Renal cortex interstitium (tissue), 11 donors: ENCODE measurements around the gene SPESP1. TPM values are rescaled to one million over a fixed set of nuclear protein-coding genes. Genes with fewer than 3 reads are reported as not detected.

Experiments
- DNase-seq, 11 donors: peaks; one replicate each; pipeline ENCODE4 v3.0.0-alpha.2; 2013; ENCODE audit warnings: low read depth in 9 of 11, low spot score in 4 of 11; ENCODE audit errors: extremely low read depth in 1 of 11
- polyA plus RNA-seq, 3 donors: library from polyadenylated mRNA; unstranded; fragments of 120-200 nt; gene quantifications; one replicate each; pipeline ENCODE4 v1.2.1, GENCODE V29; 2013; ENCODE audit not compliant: insufficient read length in 3 of 3

Gene SPESP1
- polyA plus RNA-seq, 3 donors: 3.4 to 5.3 (median 4.5) TPM

DNA sequence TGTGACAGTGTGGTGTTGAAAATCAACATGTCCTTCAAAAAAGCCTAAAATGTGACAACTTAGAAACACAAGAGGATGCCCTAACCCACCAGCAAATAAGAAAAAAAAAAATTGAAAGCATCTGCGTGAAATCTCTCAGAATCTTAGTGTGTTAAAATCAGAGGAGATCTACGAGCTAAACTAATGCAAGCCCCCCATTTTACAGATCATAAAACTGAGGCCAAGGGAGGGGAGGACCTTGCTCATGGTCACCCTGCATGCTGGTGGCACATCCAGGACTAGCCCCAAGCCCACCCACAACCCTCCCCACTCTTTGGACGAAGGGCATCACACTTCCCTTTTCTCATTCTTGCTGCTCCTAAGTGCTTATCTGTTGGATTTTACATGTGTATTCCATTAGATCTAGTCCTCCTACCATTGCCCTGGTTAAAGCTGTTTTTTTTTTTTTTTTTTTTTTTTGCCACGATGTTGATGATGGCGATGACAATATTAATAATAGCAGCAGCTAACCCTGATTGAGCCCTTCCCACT lies 55.1 kb downstream of the SPESP1 start:
- DNase-seq: no peak

- peak in 1 of 11 donors; percentile 29 for DNase-seq
Measured at GRCh38 chr15:68986322-68986721, 56.0 kb downstream of the SPESP1 start.

DNA sequence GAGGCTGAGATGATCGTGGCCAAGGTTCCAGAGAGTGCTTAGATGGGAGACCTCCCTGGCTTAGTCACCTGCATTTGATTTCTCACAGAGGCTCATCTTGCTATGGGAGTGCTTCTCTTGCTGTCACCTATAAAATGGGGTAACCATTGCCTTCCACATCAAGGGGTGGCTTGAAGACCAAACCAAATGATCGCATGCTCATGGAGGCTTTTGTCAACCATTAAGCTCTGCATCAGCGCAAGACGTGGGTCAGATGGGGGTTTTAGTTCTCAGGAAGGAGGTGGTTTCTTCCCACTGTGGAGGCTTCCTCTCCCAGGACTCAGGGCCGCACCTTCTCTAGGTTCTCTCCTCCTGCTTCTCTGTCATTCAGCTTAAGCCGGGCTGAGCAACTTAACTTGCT lies 56.8 kb downstream of the SPESP1 start:
- DNase-seq: no peak

GRCh38 chr15:68987676-68988075 lies 57.4 kb downstream of the SPESP1 start:
- no peak for DNase-seq

DNA sequence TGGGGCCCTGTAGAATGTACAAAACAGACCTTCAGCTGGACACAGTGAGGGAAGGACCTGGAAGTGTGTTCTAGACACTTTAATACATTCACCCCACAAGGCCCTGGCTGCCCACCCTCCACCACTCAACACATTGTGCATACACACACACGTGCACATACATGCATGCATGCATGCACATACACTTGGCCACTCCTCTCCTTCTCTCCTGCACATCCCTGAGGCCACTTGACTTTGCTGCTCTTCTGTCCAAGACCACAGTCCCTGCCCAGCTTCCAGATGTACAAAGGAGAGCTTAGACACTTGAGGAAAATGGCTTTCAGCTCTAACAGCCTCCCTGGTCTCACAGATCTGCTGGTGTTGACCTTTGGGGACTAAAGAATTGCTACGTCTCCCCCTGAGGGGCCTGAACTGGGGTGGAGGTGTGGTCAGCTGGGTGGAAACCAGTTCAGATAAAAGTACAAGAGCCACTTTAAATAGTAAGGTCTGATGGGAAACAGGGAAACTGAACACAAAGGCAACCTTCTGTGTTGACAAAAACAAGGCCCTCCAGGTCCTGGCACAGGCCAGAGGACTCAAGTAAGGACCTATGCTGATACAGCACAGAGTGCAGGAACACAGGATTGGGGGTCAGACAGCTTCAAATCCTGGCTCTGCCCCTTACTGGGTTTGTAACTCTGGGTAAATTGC lies 59.4 kb downstream of the SPESP1 start:
- DNase-seq: no peak

- DNase-seq: no peak
Measured at GRCh38 chr15:68990231-68990991, 60.1 kb downstream of the SPESP1 start.

DNA sequence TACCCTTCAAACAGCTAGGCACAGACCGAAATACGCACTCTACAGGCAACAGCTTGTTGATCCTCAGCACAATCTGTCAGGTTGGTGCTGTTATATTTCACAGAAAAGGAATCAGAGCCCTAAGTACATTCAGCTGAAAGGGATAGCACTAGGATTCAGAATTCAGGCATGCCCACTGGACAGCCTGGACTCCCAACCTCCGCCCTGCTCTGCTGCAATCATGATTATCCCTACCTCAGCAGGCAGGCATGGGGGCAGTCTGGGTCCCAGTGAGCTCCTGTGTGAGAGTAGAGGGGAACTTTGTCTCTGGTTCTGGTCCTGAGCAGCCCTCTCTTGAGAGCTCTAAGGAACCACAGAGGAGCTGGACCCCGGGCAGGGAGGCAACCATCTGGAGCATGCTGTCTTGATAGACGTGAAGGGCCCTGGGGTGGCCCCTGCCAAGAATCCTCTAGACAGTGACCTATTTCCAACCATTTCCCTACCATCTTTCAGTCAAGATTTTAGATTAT lies 60.7 kb downstream of the SPESP1 start:
- no peak for DNase-seq

GRCh38 chr15:68991723-68992122 lies 61.4 kb downstream of the SPESP1 start:
- peak in 5 of 11 donors; percentile 26 to 47 (median 38) for DNase-seq

- DNase-seq: no peak
Measured at GRCh38 chr15:68992696-68993095, 62.4 kb downstream of the SPESP1 start.

DNA sequence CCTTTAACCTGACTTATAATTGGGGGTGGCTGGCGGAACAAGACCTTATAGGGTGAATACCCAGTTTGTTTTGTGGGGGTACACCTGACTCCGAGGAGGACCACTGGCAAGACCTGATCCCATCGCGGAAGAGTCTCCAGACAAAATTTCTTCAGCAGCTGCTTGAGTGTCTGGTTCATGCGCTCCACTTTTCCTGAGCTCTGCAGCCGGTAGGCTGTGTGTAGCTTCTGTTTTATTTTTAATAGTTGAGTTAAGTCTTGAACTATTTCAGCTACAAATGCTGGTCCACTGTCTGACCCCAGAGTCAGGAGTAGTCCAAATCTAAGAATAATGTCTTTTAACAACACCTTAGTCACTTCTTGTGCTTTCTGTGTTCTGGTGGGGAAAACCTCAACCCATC lies 63.0 kb downstream of the SPESP1 start:
- no peak for DNase-seq

GRCh38 chr15:68994149-68994548 lies 63.8 kb downstream of the SPESP1 start:
- DNase-seq: no peak

DNA sequence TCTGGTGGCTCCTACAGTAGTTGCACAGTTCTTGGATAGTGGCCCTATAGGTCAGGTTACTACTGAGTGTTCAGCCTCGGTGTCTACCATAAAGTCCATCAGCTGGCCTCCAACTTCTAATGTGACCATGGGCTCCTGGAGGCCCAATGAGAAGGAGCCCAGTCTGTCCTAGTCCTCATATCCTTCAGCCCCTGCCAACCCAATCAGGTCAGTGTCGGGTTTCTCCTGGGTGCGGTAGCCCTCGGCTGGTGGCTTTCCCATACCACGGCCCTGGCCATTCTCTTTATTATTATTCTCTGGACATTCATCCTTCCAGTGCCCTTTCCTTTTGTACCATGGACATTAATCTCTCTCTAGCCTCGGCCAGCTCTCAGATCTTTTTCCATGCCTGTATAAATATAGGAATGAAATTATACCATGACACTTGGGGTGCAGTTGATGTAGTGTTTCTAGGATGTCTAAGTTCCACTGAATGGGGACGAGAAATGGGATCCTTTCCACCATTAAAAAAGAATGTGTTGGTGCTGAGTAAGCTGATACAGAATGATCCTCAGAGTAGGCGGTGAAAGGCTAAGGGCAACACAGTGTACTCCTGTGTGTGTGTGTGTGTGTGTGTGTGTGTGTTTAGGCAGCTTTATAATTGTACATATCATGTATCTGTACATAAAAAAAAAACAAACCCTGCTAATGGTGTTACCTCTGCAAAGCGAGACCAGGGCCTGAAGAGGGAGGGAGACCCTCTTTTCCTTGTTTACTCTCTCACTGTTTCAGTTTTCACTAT lies 64.8 kb downstream of the SPESP1 start:
- no peak for DNase-seq

Other genes starting within 250 kb of the SPESP1 start
- 100 to 1,000 TPM; 273 to 319 (median 309) TPM for gene ANP32A, start 109.6 kb upstream of the SPESP1 start, polyA plus RNA-seq
- 1 to 10 TPM in 1 of 3 donors, under 1 TPM in 2; 0.58 to 1.3 (median 0.65) TPM for gene NOX5, start 84.2 kb downstream of the SPESP1 start, polyA plus RNA-seq
- 10 to 100 TPM; 42.0 to 53.9 (median 43.7) TPM for gene GLCE, start 230.1 kb downstream of the SPESP1 start, polyA plus RNA-seq